ENCODE results near the gene PHYHD1. TPM values are rescaled to one million over a fixed set of nuclear protein-coding genes. Genes with fewer than 3 reads are reported as not detected.
"Not testable (repeated sequence)": the region's sequence is repeated elsewhere in the genome, so short reads cannot be mapped to it uniquely, and the experiment has no call there.

The PHYHD1 gene
- total RNA-seq, 1 donor from 2014 or later: 1.1 TPM

DNA sequence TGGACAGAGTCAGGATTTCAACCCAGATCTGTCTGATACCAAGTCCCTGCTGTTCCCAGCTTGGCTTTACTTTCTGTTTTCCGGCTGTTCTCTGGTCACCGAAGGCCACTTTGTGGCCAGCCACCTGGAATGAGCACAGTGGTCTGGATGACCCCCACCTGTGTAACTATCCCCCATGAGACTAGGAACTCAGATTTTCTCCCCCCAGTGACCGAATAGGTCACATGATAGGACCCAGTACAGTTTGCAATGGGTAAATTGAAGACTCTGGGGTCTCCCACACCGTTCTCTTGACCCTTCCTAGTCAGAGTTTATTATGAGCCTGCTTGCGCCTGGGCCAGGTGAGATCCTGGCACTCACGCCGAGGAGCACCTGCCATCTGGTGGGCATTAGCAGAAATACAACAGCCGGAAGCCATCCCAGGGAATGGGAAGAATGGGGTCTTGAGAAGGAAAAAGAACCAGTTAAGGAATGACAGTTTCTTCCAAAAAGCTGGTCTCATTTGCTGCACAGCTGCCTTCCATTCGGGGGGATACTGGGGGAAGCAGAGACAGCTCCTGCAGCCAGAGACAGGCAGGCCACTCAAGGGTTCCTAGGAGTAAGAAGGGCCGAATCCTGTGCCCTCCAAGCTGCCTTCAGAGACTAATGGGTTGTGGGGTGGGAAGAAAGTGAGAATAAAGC, 7.1 kb downstream of the PHYHD1 start:
- no peak for DNase-seq

DNA sequence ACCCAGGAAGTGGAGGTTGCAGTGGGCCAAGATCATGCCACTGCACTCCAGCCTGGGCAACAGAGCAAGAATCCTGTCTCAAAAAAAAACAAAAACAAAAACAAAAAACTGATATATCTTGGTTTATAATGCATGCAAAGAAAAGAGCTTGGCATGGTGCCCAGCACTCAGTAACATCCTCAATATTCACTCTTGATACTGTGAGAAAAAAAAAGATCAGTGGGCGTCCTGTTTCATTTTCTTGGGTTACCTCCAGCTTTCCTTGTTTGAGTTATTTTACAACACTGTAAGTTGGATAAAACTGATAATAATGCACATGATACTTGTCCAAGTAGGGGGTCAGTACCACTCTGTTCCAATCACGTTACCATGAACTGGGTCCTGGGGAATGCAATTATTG, 7.8 kb downstream of the PHYHD1 start:
- no peak for DNase-seq

DNA sequence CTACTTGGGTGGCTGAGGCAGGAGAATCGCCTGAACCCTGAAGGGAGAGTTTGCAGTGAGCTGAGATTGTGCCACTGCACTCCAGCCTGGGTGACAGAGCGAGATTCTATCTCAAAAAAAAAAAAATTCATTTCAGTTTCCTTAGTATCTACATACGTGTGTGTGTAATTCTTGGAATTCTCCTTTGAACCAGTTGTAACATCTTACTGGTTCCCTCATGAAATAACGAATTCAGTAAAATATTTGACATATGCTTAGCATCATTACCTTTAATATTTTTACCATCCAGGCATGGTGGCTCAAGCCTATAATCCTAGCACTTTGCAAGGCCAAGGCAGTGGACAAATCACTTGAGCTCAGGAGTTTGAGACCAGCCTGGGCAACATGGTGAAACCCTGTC, 8.8 kb downstream of the PHYHD1 start:
- no peak for DNase-seq

DNA sequence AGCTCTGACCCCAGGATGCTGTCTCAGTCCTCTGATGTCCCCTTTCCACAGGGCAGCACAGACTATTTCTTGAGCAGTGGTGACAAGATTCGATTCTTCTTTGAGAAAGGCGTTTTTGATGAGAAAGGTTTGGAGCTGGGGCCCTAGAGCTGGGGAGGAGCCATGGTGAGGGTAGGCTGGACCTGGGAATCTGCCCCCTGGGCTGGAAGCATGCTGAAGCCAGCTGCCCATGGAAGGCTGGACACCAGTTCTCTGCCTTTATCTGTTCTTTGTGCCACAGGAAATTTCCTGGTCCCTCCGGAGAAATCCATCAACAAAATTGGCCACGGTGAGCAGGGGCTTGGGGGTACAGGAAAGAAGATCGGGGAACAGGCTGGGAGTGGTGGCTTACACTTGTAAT, 12.9 kb downstream of the PHYHD1 start:
- no peak for DNase-seq

DNA sequence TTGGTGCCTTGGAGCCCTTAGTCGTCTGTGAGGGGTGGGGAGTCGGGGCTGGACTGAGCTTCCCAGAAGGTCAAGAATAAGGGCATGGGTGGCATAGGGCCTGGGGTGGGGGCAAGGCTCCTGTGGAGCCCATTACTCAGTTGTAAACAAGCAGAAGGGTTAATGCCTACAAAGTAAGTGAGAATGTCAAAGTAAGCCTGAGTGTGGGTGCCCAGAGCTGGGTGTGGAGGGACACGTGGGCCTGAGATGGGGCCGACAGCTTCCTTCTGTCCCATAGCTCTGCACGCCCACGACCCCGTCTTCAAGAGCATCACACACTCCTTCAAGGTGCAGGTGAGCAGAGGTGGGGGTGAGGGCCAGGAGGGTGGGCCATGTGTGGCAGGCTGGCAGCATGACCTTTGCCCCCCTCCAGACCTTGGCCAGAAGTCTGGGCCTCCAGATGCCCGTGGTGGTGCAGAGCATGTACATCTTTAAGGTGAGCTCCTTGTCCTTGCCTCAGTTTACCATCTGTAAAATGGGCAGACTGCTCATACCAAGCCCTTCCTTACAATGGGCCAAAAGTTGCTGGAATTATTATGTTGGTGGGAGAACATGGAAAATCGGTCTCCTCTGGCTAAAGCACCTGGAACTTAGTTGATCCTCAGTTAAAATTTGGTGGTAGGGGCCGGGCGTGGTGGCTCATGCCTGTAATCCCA, 15.5 kb downstream of the PHYHD1 start:
- DNase-seq: no peak

DNA sequence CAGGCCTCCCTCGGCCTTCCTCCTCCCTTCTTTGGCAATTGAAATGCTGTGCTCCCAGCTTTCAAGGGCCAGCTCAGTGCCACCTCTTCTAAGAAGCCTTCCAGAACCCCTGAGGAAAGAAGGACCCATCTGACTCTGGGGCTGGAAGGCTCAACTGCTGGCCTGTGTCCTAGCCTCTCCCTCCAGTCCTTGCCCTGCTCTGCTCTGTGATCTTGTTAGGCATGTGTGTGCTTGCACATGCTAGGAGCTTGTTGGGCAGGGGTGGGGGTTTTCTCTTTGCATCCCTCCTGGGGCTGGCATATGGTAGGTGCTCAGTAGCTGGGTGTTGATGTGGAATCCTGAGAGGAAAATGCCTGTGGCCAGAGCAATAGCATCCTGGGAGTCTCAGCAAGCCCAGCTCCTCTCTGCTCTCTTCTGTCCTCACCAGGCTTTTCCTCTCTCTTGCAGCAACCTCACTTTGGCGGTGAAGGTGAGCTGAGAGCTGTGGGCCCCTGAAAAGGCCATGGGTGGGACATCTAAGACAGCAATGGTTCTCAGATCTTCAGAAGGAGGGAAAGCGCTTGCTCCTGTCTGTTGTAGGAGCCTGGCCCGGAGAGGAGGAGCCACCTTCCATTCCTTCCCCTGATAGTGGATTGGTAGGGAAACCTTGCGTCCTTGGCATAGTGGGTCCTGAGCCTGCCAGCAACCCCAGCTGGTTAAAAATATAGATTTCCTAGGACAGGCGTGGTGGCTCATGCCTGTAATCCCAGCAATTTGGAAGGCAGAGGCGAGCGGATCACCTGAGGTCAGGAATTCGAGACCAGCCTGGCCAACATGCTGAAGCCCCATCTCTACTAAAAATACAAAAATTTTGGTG, 16.8 kb downstream of the PHYHD1 start:
- no peak for DNase-seq

DNA sequence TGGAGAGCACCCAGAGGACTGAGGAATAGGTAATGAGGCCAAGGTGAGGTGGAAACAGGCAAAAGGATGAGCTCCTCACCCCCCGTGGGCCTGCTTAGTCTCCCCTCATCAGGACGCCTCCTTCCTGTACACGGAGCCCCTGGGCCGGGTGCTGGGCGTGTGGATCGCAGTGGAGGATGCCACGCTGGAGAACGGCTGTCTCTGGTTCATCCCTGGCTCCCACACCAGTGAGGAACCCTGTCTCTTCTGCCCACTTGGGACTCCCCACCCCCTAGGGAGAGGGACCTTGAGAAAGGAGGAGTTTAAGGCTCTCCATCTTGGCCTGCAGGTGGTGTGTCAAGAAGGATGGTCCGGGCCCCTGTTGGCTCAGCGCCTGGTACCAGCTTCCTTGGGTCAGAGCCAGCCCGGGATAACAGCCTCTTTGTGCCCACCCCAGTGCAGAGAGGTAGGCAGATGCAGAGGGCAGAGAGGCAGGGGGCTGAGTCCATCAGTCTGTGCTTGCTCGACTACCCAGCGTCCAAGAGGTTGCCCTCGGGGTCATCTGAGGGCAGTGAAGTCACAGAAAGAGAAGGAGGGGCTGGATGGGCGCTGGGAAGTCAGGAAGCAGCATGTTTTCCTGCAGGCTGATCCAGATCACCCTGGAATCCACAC, 19.6 kb downstream of the PHYHD1 start:
- DNase-seq: no peak

DNA sequence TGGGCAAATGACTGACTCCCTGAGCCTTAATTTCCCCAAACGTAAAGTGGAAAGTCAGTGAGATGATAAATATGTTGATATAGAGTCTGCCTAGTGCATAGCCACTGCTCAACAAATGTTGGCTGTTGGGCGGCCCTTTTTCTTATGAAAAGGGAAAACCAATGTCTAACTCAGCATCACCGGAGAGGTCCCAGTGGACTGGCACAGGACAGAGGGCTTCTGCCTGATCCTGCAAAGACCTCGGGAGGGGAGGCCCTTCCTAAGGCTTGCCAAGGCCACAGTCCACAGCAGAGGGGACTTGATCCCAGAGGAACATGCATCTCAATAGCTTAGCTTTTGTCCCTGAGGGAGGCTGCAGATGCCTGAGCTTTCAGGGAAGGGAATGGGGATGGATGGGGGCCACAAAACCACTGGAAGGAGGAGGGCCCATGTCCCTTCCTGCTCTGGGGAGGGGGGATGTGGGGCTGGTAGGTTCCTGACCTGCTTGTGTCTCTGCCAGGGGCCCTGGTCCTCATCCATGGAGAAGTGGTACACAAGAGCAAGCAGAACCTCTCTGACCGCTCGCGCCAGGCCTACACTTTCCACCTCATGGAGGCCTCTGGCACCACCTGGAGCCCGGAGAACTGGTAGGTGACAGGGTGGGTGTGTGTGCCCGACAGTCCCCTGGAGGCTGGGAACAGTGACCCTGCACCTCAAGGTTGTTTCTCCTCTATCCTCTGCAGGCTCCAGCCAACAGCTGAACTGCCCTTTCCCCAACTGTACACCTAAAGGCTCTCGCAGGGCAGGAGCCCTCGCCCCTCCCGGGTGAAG, 20.4 kb downstream of the PHYHD1 start:
- DNase-seq: no peak

DNA sequence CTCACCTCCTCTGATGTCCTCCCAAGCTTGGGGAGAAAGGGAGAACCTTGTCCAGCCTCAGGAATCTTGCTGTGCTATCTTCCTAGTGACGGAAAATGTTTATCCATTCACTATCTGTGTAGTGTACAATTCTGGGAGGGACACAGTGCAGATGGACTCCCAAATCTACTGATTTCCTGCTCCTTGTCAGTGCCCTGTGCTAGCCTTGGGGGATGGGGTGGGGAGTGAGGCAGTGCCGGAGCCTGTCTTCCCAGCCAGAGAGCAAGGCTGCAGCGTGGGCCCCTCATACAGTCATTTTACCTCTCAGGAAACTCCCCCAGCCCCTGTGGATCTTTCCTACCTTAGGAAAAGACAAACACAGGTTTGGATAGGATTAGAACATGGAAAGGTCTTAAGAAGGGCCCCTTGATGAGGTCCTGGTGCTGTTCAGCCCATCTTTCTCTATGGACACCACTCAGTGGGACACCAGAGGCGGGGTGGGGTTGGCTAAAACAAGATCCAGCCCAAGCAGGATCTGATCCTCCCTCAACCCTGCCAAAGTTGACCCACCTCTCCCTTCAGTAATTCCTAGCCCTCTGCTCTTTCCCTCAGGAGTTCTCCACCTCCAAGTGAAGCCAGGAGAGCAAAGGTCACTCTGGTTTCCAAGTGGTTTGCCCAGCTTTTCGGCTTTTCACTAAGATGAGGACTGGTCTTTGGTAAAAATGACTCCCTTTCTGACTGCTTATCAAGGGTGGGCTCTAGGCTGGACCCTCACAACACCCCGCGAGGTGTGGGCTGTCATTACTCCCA, 23.2 kb downstream of the PHYHD1 start:
- DNase-seq: no peak

DNA sequence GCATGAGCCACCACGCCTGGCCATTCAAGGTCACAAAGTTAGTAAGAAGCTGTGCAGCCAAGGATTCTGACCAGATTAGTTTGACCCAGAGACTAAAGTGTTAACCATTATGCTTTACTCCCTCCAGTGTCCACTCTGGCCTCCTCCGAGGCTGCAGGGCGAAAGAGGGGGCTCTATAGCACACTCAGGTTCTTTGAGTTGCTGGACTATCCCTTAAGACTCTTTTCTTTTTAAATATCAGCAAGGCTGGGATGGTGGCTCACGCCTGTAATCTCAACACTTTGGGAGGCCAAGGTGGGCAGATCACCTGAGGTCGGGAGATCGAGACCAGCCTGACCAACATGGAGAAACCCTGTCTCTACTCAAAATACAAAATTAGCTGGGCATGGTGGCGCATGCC, 24.2 kb downstream of the PHYHD1 start:
- DNase-seq: not testable (repeated sequence)

DNA sequence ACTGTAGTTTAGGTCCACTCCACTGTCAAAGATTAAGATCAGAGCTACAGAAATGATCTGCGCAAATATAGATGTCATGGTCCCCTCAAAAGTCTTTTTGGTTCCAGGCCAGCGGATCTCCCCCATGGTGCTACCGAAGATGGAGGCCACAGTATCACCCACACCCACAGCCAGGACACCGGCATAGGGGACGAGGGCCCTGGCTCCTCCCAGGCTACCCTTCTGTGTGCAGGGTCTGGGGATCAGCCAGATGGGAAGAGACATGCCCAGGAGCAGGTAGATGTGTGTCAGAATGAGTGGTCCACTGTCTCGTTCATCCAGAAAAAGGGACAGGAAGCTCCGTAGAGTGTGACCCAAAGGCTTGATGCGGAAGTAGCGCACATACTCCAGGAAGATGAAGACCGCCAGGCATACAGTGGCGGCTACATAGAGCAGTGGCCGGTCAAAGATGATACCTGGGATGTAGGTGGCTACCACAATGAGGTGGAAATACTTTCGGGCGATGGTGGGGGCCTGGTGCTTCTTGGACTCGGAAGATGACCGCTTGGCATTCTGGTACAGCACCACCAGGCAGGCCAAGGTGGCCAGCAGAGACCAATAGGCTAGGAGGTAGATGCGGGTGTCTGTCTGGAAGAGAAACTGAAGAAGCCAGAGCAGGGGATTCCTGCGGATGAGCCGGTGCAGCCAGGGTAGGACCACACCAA, 25.2 kb downstream of the PHYHD1 start:
- DNase-seq: no peak

DNA sequence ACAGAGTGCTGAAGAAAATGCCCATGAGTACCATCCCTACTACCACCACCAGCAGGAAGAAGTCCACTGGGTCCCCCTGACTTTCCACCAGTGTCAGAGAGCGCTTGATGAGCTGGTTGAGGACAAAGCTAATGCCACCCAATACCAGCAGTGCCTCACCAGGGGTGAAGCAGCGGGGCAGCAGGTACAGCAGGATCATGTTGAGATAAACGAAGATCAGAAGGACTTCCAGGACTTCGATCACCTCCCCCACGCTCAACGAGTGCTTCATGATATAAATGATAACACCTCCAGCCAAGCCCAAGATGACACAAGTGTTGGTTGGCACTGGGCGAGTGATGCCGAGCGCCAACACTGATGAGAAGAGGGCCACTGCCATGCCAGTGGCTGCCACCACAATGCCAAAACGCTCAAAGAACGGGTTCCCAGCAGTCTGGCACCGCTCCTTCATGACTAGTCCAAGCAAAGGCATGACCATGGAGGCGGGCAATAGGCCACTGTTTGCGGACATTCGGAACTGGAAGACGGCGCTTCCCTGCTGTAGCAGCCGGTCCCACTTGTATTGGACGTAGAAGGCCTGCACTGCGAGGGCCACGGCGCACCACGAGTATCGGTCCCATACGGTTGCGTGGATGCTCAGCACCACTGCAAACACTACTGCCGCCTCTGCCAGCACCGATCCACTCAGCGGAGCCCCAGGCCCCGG, 25.9 kb downstream of the PHYHD1 start:
- peak; percentile 59 for DNase-seq

DNA sequence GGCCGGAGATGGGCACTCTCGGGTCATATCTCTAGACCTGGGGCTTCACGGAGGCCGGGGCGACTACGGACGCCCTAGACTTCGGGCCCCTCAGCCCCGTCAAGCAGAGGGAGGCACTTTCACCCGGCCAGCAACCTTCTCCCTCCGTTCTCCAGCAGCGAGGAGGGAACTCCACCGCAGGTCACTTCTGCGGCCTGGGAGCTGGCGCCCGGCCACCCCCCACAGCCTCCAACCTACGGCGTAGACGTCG, 26.4 kb downstream of the PHYHD1 start:
- DNase-seq: no peak

DNA sequence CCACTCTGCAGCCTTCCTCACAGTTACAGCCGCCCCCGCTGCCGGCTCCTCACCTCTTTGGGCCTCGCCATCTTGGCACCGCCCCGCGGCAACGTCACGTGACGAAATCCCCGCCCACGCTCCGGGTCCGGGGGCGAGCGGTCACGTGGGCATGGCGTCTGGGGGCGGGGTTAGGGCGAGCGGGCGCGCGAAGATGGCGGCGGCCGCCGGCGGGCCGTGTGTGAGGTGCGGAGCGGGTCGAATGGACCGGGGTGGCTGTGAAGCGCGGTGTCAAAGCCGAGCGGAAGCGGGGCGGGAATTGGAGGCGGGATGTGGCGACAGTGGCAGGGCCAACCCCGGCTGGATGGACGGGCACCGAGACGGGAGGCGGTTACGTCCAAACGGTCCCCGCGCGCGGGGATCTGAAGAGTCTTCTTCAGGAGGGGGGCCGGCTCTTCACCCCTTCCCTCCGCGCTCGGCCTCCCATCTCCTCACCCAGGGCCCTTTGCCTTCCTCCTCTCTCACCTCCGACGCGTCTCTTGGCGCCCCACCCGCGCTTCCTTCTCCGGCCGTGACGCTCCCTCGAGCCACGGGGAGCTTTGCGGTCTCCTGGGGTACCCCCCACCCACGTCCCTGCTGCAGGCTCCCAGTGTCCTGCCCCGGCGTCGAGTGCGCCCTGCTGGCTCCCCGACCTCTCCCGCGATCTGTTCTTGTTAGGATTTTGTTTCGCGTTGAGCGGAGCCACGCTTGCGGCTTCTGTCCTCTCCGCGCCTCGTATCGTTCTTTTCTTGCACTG, 26.9 kb downstream of the PHYHD1 start, which contains the start of the genes DOLK and NUP188:
Gene DOLK, minus strand, starts transcription at position 77 of the 775 bp plus-strand sequence. CDS start 300 bp downstream, outside the sequence.
Gene NUP188, plus strand, starts transcription at position 173 of the 775 bp plus-strand sequence. Its CDS starts 21 bp downstream, at position 194.
- DNase-seq: peak; percentile 94

DNA sequence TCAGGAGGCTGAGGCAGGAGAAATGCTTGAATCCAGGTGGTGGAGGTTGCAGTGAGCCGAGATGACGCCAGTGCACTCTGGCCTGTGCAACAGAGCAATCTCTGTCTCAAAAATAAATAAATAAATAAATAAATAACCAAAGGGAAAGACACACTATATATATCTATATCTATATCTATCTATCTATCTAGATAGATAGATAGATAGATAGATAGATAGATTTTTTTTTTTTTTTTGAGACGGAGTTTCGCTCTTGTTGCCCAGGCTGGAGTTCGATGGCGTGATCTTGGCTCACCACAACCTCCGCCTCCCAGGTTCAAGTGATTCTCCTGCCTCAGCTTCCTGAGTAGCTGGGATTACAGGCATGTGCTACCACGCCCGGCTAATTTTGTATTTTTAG, 40.6 kb downstream of the PHYHD1 start:
- not testable (repeated sequence) for DNase-seq

DNA sequence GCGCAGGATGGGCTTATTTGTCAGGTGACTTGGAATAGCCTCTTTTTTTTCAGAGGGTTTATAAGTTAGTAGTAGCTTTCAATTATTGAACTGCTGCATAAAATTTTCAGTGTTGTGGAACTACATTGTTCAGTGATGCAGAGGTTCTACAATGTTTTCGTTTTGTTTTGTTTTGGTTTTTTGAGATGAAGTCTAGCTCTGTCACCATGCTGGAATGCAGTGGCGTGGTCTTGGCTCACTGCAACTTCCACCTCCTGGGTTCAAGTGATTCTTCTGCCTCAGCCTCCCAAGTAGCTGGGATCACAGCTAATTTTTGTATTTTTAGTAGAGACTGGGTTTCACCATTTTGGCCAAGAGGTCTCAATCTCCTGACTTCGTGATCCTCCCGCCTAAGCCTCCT, 48.7 kb downstream of the PHYHD1 start:
- no peak for DNase-seq

DNA sequence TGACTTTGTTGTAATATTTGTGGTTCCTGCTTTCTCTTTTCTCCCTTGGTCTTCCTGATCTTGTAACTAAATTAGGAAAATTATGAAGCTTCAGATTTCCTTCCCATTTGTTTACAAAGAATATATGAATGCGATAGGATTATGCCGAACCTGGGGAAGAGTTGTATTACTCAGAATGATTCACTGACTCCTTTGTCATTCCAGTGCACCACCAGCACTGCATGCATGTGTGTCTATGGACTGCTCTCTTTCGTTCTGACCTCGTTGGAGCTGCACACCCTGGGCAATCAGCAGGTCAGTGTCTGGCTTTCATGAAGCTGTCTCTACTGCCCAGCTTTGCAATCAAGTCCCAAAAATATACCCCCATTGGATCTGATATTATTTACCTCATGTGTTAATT, 52.2 kb downstream of the PHYHD1 start:
- no peak for DNase-seq

DNA sequence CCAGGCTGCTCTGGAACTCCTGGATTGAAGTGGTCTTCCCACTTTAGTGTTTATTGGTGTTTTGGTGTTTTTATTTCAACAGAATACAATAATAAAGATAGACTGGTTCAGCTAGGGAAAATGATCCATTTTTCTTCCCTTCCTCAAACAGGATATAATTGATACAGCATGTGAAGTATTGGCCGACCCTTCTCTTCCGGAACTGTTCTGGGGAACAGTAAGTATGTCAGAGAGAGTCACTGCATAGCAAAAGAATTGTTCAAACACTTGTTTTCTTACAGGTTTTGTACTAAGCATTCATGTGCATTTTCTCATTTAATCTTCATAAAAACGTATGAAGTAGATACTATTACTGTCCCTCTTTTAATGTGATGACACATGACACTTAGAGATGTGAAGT, 58.3 kb downstream of the PHYHD1 start:
- no peak for DNase-seq

DNA sequence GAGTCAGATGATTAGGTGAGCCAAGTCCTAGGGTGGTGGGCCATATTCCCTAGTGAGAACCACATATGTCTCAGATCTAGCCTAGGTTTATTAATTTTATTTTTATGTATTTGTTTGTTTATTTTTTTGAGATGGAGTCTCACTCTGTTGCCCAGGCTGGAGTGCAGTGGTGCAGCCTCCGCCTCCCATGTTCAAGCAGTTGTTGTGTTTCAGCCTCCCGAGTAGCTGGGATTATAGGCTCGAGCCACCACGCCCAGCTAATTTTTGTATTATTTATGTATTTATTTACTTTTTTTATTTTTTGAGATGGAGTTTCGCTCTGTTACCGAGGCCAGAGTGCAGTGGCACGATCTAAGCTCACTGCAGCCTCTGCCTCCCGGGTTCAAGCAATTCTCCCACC, 62.8 kb downstream of the PHYHD1 start:
- no peak for DNase-seq
